ENCODE measurements around the gene CCDC93. TPM values are rescaled to one million over a fixed set of nuclear protein-coding genes. Genes with fewer than 3 reads are reported as not detected.

The CCDC93 gene
- total and polyA plus RNA-seq, 10 of the 15 experiments (the other 5 are each of a cell fraction or from before 2014, with no cell fraction given): 3.6 to 27.2 (median 13.5) TPM

- ATAC-seq (no peak; the same call in 2 of the 3 replicates), FAIRE-seq (no peak), DNase-seq (ENCODE audit: low read depth, low spot score) (no peak)
- Histone ChIP-seq H2AFZ (ENCODE audit: control insufficient read depth, low read depth, low read length) (no peak overlapping the region), H3K79me2 (ENCODE audit: control insufficient read depth, insufficient read depth, low read length) (no peaks in the 10 kb centered on the region), H3K9ac (ENCODE audit: control insufficient read depth, insufficient read depth, low read length) (no peak overlapping the region), H3K4me2 (ENCODE audit: control insufficient read depth, insufficient read depth) (no peak overlapping the region), H3K27me3 (replicated peaks in 1 of 2; ENCODE audit: control insufficient read depth in 2 of 2, insufficient read depth in 2 of 2, low read length in 1 of 2) (peaks cover 0 to 9% of the 10 kb centered on the region in 2 experiments; a peak in 2 of 4 replicates), H3K9me3 (replicated peaks; ENCODE audit: control insufficient read depth, insufficient read depth, low read length) (peaks cover 2% of the 10 kb centered on the region; the same call in 1 of the 3 replicates), H3K4me1 (ENCODE audit: control insufficient read depth, insufficient read depth, low read length) (no peaks in the 10 kb centered on the region), H4K20me1 (ENCODE audit: control insufficient read depth, insufficient read depth) (no peaks in the 10 kb centered on the region), H3K27ac (ENCODE audit: control insufficient read depth, insufficient read depth) (no peak overlapping the region), H3K36me3 (ENCODE audit: control insufficient read depth in 2 of 2, insufficient read depth in 2 of 2, low read length in 1 of 2) (no peaks in the 10 kb centered on the region), H3K4me3 (no peak overlapping the region)
- SMC1A ChIA-PET (ENCODE audit: uncharacterized antibody, unreplicated experiment): interaction anchor here (1.4 to 1.8 kb wide), 2 partner anchors 8 to 18 kb away, joined by 4 read pairs; no protein-coding TSS in a partner anchor
- WGBS (ENCODE audit: insufficient coverage, insufficient replicate concordance, low lambda C conversion rate, missing lambda C conversion rate): 11% methylated on average over 7 of the region's 7 CpGs
- intact Hi-C loops (cut with micrococcal nuclease; ENCODE audit: unreplicated experiment): no loop called here
- POLR2A ChIA-PET: no interaction called here
- RAD21 ChIA-PET (ENCODE audit: unreplicated experiment): no interaction called here
- BruUV-seq (replicated peaks): no TSS peak
- CTCF ChIA-PET: interaction anchor here (1.0 to 2.4 kb wide), 3 partner anchors 9 to 19 kb away, joined by 3 to 9 read pairs (median 5); no protein-coding TSS in a partner anchor
- in situ Hi-C loops (cut with MboI): loop anchor here (25.0 kb wide), 1 partner anchor 821 kb away; no protein-coding TSS in a partner anchor
- TF ChIP-seq NFYB (IDR thresholded peaks at IDR 0.05; ENCODE audit: insufficient read depth, low read depth, low read length) (no peak), YBX1 (IDR thresholded peaks at IDR 0.05) (no peak), HDAC6 (IDR thresholded peaks at IDR 0.05; ENCODE audit: unreplicated experiment) (no peak), TCF7 (IDR thresholded peaks at IDR 0.05; ENCODE audit: borderline replicate concordance) (no peak)
Measured at GRCh38 chr2:118040891-118041290, 27.0 kb upstream of the CCDC93 start.

GRCh38 chr2:118032169-118033013 is 18.5 kb upstream of the CCDC93 start:
- POLR2A ChIA-PET: interaction anchor here (0.6 kb wide), 1 partner anchor 1054 kb away, joined by 3 read pairs; no protein-coding TSS in a partner anchor
- FAIRE-seq: peak; percentile 72
- TF ChIP-seq FOS (IDR thresholded peaks at IDR 0.05; ENCODE audit: borderline replicate concordance, extremely low read depth, insufficient read length) (no peak), EGR1 (IDR thresholded peaks at IDR 0.05; ENCODE audit: borderline replicate concordance in 1 of 2, low read depth in 2 of 2, low read length in 2 of 2) (no peak), SIX5 (IDR thresholded peaks at IDR 0.05; ENCODE audit: low read depth, low read length, severe bottlenecking) (no peak), E2F8 (IDR thresholded peaks at IDR 0.05; ENCODE audit: low read depth, partially characterized antibody) (no peak), GABPA (IDR thresholded peaks at IDR 0.05; ENCODE audit: low read depth) (no peak), POU2F2 (IDR thresholded peaks at IDR 0.05; ENCODE audit: borderline replicate concordance, low read depth, low read length) (peak; percentile 79; the same call in 1 of the 3 replicates), SMAD1 (IDR thresholded peaks at IDR 0.05; ENCODE audit: low read depth, partially characterized antibody) (no peak), HCFC1 (IDR thresholded peaks at IDR 0.05; ENCODE audit: low read length) (no peak), POLR2AphosphoS5 (IDR thresholded peaks at IDR 0.05; ENCODE audit: low read length) (no peak)

More at GRCh38 chr2:118032169-118033013, 18.5 kb upstream of the CCDC93 start:
- SMC1A ChIA-PET (ENCODE audit: uncharacterized antibody, unreplicated experiment): interaction anchor here (0.7 to 5.8 kb wide), 17 partner anchors 8 to 218 kb away, joined by 3 to 64 read pairs (median 4); partner anchors contain the start of genes DDX18 and INSIG2
- Histone ChIP-seq H3K9ac (ENCODE audit: control insufficient read depth, insufficient read depth, low read length) (no peak overlapping the region), H3K4me3 (no peak overlapping the region), H2AFZ (ENCODE audit: control insufficient read depth, low read depth, low read length) (no peak overlapping the region), H3K79me2 (ENCODE audit: control insufficient read depth, insufficient read depth, low read length) (no peaks in the 10 kb centered on the region), H3K4me2 (ENCODE audit: control insufficient read depth, insufficient read depth) (no peak overlapping the region), H3K27me3 (replicated peaks in 1 of 2; ENCODE audit: control insufficient read depth in 2 of 2, insufficient read depth in 2 of 2, low read length in 1 of 2) (no peaks in the 10 kb centered on the region; a peak in 1 of 4 replicates), H3K4me1 (ENCODE audit: control insufficient read depth, insufficient read depth, low read length) (no peaks in the 10 kb centered on the region), H4K20me1 (ENCODE audit: control insufficient read depth, insufficient read depth) (no peaks in the 10 kb centered on the region), H3K27ac (ENCODE audit: control insufficient read depth, insufficient read depth) (no peak overlapping the region), H3K36me3 (ENCODE audit: control insufficient read depth in 2 of 2, insufficient read depth in 2 of 2, low read length in 1 of 2) (no peaks in the 10 kb centered on the region), H3K9me3 (replicated peaks; ENCODE audit: control insufficient read depth, insufficient read depth, low read length) (peaks cover 2% of the 10 kb centered on the region; the same call in 1 of the 3 replicates)
- 4% methylated on average over 4 of the region's 4 CpGs for WGBS (ENCODE audit: insufficient coverage, insufficient replicate concordance, low lambda C conversion rate, missing lambda C conversion rate)
- RAD21 ChIA-PET (ENCODE audit: unreplicated experiment): interaction anchor here (0.7 to 2.3 kb wide), 8 partner anchors 14 to 823 kb away, joined by 3 to 31 read pairs (median 6); partner anchors contain the start of gene CCDC93
- DNase-seq (ENCODE audit: low read depth, low spot score) (no peak), ATAC-seq (peak; percentile 95)
- in situ Hi-C loops (cut with MboI) (loop anchor here (25.0 kb wide), 1 partner anchor 830 kb away; no protein-coding TSS in a partner anchor), intact Hi-C loops (cut with micrococcal nuclease; ENCODE audit: unreplicated experiment) (loop anchor here (1.0 to 5.0 kb wide), 2 partner anchors 29 to 835 kb away; no protein-coding TSS in a partner anchor)
- BruUV-seq (replicated peaks): no TSS peak
- CTCF ChIA-PET: interaction anchor here (0.6 to 8.0 kb wide), 46 partner anchors 8 to 1154 kb away, joined by 3 to 143 read pairs (median 4); partner anchors contain the start of genes CCDC93 and DDX18

All from GM12878 (cell line).